Parietal lobe (tissue), 2 donors: ENCODE measurements around the gene DNAJC16. TPM values are rescaled to one million over a fixed set of nuclear protein-coding genes. Genes with fewer than 3 reads are reported as not detected.

Source experiments
- small RNA-seq: library from RNA; depleted of rRNA; stranded (forward); fragments of <200 nt; gene quantifications from one replicate; pipeline ENCODE3, GENCODE V24; 2014; ENCODE audit warnings: low replicate concordance
- total RNA-seq: library from RNA; depleted of rRNA; stranded (reverse); fragments of >200 nt; gene quantifications from one replicate; pipeline ENCODE4 v1.2.3, GENCODE V29; 2014

DNAJC16 gene
- total RNA-seq = 21.9 TPM

GRCh38 chr1:15526490-15527339 is at the start of gene DNAJC16:
DNAJC16 (plus strand) TSS chr1:15526848; CDS start chr1:15529106, 2,258 bp downstream.

DNA sequence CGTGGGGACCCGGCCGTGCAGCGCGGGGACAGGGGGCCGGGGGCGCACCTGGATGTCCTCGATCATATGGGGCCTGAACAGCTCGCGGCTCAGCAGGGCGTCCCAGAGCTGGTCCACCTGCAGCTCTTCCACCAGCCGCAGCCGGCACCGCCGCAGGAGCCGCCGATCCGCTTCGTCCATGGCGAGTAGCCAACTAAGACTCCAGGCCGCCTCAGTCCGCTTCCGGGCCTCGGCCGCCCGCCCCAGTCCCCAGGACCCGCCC is 2.7 kb upstream of the DNAJC16 start, which contains the start of gene CASP9:
Gene CASP9 (minus strand): TSS at position 195 of the 262 bp plus-strand sequence. CDS start 15 bp downstream, at position 180.

DNA sequence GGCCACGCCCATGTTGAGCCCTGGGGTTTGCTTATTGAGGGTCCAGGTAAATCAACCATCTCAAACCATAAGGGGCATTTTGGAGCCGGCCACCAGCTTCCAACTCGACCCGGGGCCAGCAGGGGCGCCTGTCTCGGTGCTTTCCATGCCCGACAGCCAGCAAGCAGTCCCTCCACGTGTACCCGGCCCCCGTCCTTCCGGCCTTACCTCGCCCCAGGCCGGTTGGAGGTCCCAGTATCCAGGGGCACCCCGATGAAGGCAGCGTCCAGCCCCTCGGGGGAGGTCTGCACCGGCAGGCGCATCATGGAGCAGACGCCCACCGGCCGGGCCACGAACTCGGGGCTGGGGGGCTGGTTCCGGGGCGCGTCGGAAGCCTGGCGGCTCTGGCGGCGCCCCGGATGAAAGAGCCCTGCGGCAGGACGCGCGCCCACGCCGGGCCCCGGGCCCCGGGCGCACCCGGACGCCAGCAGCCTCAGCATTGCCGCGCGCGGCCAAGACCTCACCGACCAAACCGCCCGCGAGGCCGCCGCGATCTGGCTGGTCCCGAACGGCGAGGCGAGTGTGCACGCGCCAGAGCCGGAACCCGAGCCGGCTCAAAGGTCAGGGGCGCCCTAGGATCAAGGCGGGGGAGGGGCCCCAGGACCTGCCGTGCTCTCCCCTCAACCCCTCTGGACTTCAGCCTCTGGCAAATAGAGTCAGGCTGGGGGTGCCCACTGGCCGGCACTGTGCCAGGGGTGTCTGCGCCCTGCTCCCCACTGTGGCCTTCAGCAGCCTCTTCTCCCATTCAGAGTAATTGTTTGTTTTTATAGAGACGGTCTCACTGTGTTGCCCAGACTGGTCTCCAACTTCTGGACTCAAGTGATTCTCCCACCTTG is 58.1 kb downstream of the DNAJC16 start, which contains the start of gene AGMAT:
Gene AGMAT (minus strand): TSS at position 563 of the 875 bp plus-strand sequence. CDS start 84 bp downstream, at position 479.

GRCh38 chr1:15617173-15618076 is 90.8 kb downstream of the DNAJC16 start, which contains the start of gene DDI2:
DDI2 (plus strand) TSS chr1:15617458; CDS start chr1:15617671, 213 bp downstream.

Small RNA genes lying within 50 kb of the gene (small RNA-seq; reads per million reads assigned to genes)
- not detected for gene CD24P1
- not detected for gene RNU7-179P
- gene SCARNA21B = not detected

Other genes starting within 250 kb of the DNAJC16 start
- gene EFHD2, start 117.0 kb upstream of the DNAJC16 start, total RNA-seq = 4.4 TPM
- not detected for gene CTRC, start 88.4 kb upstream of the DNAJC16 start, total RNA-seq
- gene CELA2A, start 70.1 kb upstream of the DNAJC16 start, total RNA-seq = not detected
- not detected for gene CELA2B, start 50.7 kb upstream of the DNAJC16 start, total RNA-seq
- 3.4 TPM for gene CASP9, start 2.6 kb upstream of the DNAJC16 start, total RNA-seq
- 0.31 TPM for gene AGMAT, start 58.2 kb downstream of the DNAJC16 start, total RNA-seq
- gene DDI2, start 90.6 kb downstream of the DNAJC16 start, total RNA-seq = 48.5 TPM
- gene PLEKHM2, start 157.5 kb downstream of the DNAJC16 start, total RNA-seq = 41.0 TPM
- 1.6 TPM for gene SLC25A34, start 209.4 kb downstream of the DNAJC16 start, total RNA-seq
- gene TMEM82, start 215.7 kb downstream of the DNAJC16 start, total RNA-seq = not detected
- gene FBLIM1, start 231.9 kb downstream of the DNAJC16 start, total RNA-seq = 13.8 TPM